ENCODE results near the gene MYOG. TPM values are rescaled to one million over a fixed set of nuclear protein-coding genes. Genes with fewer than 3 reads are reported as not detected.

The MYOG gene
- total RNA-seq, 2 donors from 2014 or later, result not detected

DNA sequence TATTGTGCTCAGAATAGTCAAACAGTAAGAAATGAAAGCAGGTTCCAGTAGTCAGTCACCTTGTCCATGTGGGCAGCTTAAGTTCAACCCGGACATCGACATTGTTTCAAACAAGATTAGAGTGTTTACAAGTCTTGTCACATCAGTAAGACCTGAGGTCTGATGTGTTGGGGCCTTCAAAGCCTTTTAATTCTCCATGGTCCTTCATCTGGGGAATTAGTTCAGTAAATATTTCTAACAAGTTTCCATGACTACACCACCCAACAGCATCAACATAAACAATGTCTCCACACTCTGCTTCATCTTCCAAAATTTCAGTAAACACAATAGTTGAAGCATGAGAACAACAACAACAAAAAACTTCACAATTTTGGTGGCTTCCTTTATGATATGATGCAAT is 26.7 kb upstream of the MYOG start:
- H3K36me3 ChIP-seq, result no peaks in the 10 kb centered on the region
- no peak overlapping the region for H3K4me3 ChIP-seq
- TF ChIP-seq, protein P1, sequence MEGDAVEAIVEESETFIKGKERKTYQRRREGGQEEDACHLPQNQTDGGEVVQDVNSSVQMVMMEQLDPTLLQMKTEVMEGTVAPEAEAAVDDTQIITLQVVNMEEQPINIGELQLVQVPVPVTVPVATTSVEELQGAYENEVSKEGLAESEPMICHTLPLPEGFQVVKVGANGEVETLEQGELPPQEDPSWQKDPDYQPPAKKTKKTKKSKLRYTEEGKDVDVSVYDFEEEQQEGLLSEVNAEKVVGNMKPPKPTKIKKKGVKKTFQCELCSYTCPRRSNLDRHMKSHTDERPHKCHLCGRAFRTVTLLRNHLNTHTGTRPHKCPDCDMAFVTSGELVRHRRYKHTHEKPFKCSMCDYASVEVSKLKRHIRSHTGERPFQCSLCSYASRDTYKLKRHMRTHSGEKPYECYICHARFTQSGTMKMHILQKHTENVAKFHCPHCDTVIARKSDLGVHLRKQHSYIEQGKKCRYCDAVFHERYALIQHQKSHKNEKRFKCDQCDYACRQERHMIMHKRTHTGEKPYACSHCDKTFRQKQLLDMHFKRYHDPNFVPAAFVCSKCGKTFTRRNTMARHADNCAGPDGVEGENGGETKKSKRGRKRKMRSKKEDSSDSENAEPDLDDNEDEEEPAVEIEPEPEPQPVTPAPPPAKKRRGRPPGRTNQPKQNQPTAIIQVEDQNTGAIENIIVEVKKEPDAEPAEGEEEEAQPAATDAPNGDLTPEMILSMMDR (IDR thresholded peaks at IDR 0.05), result no peak
- H3K9ac ChIP-seq (ENCODE audit: low read depth in 2 of 2, low read length in 2 of 2), result no peak overlapping the region
- intact Hi-C loops (cut with DNase I), result no loop called here
- no peak for DNase-seq
- no peaks in the 10 kb centered on the region for H3K27me3 ChIP-seq
- H3K9me3 ChIP-seq, result no peaks in the 10 kb centered on the region
- no peaks in the 10 kb centered on the region for H3K4me1 ChIP-seq
- H3K27ac ChIP-seq, result no peak overlapping the region

DNA sequence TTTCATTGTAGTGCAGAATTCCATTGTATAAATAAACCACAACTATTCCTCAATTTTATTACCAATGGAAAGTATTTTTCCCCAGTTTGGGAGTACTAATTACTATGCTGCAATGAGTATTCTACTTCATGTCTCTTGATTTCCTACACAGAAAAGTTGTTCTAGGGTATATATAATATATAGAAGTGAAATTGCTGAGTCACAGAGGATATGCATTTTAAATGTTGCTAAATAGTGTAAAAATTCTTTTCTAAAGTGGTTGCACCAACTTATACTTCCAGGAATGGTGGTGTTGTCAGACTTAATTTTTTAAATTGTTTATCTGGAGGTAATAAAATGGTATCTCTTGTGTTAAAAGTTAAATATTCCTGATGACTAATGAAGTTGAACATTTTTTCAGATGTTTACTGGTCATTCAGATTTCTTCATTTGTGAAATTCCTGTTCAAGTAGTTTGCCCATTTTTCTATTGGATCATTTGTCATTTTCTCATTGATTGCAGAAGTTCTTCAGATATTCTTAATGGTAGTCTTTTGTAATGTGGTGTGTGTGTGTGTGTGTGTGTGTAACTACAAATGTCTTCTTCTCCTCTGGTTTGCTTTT is 19.1 kb upstream of the MYOG start:
- TF ChIP-seq, protein P1 (IDR thresholded peaks at IDR 0.05), result no peak
- H3K36me3 ChIP-seq, result no peaks in the 10 kb centered on the region
- H3K27me3 ChIP-seq, result no peaks in the 10 kb centered on the region
- no peak overlapping the region for H3K9ac ChIP-seq (ENCODE audit: low read depth in 2 of 2, low read length in 2 of 2)
- H3K9me3 ChIP-seq, result no peaks in the 10 kb centered on the region
- no peak overlapping the region for H3K4me3 ChIP-seq
- no peak for DNase-seq
- H3K27ac ChIP-seq, result no peak overlapping the region
- no peaks in the 10 kb centered on the region for H3K4me1 ChIP-seq
- intact Hi-C loops (cut with DNase I), result no loop called here

DNA sequence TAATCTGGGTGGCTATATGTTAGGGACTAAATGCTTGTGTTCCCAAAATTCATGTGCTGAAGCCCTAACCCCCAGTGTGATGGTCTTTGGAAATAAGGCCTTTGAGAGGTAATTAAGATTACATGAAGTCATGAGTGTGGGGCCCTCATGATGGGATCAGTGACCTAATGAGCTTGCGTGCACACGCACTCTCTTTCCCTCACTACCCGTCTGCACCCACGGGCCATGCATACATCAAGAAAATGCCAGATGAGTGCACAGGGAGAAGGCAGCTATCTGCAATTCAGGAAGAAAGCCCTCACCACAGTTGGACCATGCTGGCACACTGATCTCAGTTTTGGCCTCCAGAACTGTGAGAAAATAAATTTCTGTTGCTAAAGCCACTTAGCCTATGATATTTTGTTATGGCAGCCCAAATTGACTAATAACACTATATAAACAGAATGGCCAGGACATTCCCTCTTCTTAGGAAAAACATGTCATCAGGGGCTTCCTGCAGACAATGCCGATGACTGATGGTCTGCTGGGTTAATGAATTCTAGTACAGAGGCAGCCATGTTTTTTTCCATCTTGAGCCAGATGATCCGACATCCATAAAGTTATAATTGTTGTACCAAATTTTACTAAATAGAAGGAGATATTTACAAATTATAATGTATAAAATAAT is 18.1 kb upstream of the MYOG start:
- no peaks in the 10 kb centered on the region for H3K9me3 ChIP-seq
- no peak overlapping the region for H3K27ac ChIP-seq
- H3K36me3 ChIP-seq, result no peaks in the 10 kb centered on the region
- no peaks in the 10 kb centered on the region for H3K27me3 ChIP-seq
- no peak overlapping the region for H3K4me3 ChIP-seq
- no peak for DNase-seq
- intact Hi-C loops (cut with DNase I), result no loop called here
- H3K4me1 ChIP-seq, result no peaks in the 10 kb centered on the region
- TF ChIP-seq, protein P1 (IDR thresholded peaks at IDR 0.05), result no peak
- no peak overlapping the region for H3K9ac ChIP-seq (ENCODE audit: low read depth in 2 of 2, low read length in 2 of 2)

DNA sequence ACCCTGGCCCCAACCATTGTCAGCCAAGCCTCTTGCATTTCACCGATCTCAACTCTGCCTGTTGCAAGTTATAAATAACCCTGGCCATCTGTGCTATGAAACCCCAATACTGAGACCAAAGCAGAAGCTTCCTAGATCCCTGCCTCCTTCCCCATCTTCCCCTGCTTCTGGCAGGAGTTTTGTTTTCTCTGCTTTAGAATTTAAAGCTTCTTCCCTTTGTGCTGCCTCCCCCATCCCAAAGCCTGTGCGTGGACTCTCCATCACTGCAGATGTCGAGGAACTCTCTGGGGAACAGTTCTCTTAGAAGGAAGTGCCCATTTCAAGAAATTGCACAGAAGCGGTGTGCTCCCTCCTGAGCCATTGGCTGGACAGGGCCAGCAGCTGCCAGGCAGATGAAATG is 17.4 kb upstream of the MYOG start:
- no peak for DNase-seq
- TF ChIP-seq, protein P1 (IDR thresholded peaks at IDR 0.05), result no peak
- Histone ChIP-seq H3K36me3 (no peaks in the 10 kb centered on the region), H3K27ac (no peak overlapping the region), H3K9ac (ENCODE audit: low read depth in 2 of 2, low read length in 2 of 2) (no peak overlapping the region), H3K4me1 (no peaks in the 10 kb centered on the region), H3K4me3 (no peak overlapping the region), H3K9me3 (no peaks in the 10 kb centered on the region), H3K27me3 (no peaks in the 10 kb centered on the region)
- intact Hi-C loops (cut with DNase I), result no loop called here

DNA sequence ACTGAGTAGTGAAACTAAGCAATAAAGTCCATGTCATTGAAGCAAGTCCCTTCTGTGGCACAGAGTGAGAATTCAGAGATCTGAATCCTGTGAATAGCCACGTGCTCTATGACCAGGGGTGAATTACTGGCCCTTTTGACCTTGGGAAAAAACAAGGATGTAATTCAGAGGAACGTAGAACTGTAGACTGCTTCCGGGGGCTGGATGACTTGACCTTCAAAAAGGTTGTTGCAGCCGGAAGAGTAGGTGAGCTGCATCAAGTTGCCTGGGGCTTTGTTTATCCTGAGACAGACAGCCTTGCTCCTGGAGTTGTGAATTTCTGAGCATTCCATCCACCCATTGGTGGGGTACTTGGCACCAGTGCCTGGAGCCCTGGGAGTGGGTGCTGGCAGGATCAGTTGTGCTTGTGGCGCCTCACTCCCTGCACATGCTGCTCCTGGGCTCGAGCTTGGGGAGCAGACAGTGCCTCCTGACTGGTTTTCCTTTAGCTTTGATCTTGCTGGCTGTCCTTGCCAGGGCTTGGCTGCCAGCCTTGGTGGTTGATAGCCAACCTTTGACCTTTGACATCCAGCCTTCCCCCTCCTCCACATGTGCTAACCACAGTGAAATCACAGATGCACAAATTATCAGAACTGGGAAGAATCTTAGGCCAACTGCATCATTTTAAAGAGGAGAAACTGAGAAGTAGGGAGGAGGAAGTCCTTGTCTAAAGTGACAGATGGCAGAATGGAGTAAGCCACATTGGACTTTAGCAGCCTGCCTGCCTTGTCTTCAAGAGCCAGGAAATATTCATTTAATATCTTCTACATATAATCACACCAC is 16.2 kb upstream of the MYOG start:
- no peak for DNase-seq
- Histone ChIP-seq H3K4me3 (no peak overlapping the region), H3K27me3 (no peaks in the 10 kb centered on the region), H3K9me3 (no peaks in the 10 kb centered on the region), H3K9ac (ENCODE audit: low read depth in 2 of 2, low read length in 2 of 2) (no peak overlapping the region), H3K36me3 (no peaks in the 10 kb centered on the region), H3K27ac (no peak overlapping the region), H3K4me1 (no peaks in the 10 kb centered on the region)
- TF ChIP-seq, protein P1 (IDR thresholded peaks at IDR 0.05), result no peak
- intact Hi-C loops (cut with DNase I), result no loop called here
